ENCODE measurements around the gene MGA.

DNA sequence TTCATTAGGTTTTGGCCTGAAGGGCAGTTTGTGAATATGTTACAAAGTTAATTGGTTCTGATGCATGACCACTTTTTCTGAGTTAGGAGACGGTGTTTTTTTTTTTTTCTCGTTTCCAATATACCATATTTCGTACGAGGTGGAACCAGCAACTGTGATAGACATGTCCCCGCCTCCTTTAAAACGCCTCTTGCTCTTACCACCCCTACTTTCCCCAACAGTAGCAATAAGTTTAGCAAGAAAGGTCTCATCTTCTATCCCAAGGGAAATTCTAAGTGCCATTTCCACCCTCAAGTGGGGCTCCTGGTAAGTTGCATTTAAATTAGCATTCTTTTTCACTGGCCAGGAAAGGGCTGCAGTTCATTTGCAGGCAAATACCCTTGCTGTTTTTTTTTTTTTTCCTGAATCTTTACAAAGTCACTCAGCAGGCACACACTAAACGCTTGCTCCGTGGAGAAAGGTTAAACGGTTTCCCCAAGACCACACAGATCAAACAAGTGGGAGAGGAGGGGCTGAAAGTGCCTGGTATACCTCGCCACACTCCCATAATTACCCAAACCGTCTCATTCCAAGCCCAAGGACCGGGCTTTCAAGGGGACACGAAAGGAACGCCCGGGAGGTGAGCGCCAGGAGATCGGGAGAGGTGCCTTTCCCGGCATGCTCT lies 39.5 kb upstream of the MGA start:
- no peak for TF ChIP-seq JUNB (IDR thresholded peaks at IDR 0.05)
- TF ChIP-seq, protein P1, sequence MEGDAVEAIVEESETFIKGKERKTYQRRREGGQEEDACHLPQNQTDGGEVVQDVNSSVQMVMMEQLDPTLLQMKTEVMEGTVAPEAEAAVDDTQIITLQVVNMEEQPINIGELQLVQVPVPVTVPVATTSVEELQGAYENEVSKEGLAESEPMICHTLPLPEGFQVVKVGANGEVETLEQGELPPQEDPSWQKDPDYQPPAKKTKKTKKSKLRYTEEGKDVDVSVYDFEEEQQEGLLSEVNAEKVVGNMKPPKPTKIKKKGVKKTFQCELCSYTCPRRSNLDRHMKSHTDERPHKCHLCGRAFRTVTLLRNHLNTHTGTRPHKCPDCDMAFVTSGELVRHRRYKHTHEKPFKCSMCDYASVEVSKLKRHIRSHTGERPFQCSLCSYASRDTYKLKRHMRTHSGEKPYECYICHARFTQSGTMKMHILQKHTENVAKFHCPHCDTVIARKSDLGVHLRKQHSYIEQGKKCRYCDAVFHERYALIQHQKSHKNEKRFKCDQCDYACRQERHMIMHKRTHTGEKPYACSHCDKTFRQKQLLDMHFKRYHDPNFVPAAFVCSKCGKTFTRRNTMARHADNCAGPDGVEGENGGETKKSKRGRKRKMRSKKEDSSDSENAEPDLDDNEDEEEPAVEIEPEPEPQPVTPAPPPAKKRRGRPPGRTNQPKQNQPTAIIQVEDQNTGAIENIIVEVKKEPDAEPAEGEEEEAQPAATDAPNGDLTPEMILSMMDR (IDR thresholded peaks at IDR 0.05): no peak
- no peak for TF ChIP-seq KDM1A (IDR thresholded peaks at IDR 0.05; ENCODE audit: low read depth)
- no peak for TF ChIP-seq EP300 (IDR thresholded peaks at IDR 0.05)
